GM19035 (cell line): Measurements from ENCODE around the gene DOCK3.
"Not testable (repeated sequence)": the region's sequence is repeated elsewhere in the genome, so short reads cannot be mapped to it uniquely, and the experiment has no call there.

Experiments used
- ATAC-seq: cut with Tn5 transposase; IDR thresholded peaks from one replicate; pipeline ENCODE4 v1.9.1; 2021; ENCODE audit not compliant: unreplicated experiment

DOCK3 gene

DNA sequence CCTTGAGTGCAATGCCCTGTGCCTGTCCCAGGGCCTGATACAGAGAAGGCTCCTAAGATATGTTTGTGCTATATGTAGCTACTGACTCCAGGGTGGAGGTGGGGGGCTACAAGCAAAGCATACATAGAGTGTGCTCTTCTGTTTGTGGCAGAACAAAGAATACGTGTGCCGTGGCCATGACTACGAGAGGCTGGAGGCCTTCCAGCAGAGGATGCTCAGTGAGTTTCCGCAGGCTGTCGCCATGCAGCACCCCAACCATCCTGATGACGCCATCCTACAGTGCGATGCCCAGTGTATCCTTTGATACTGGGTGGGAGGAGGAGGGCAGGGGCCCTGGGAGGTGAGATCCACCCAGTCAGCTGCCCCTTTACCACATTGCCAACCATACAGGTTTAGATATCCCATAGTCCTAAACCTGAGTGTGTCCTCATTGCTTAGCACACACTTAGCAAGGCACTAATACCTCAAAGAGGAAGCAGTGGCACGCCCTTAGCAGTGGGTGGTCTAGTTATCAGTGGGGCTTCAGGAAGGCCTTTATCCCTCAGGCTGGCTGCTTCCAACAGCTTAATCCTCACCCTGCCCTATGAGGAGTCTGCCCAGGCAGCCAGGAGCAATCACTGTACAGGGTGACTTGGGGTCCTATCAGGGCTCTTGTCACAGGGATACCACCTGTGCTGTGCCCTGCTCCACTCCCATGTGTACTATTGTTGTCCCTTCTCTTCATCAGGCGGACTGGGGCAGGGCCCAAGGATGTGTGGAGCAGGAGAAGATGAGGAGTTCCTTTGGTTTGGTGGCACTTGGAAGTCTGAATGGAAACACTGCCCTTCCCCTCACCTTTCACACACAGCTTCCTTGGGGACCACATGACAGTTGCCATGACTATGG, 680.2 kb downstream of the DOCK3 start:
- ATAC-seq, result no peak

DNA sequence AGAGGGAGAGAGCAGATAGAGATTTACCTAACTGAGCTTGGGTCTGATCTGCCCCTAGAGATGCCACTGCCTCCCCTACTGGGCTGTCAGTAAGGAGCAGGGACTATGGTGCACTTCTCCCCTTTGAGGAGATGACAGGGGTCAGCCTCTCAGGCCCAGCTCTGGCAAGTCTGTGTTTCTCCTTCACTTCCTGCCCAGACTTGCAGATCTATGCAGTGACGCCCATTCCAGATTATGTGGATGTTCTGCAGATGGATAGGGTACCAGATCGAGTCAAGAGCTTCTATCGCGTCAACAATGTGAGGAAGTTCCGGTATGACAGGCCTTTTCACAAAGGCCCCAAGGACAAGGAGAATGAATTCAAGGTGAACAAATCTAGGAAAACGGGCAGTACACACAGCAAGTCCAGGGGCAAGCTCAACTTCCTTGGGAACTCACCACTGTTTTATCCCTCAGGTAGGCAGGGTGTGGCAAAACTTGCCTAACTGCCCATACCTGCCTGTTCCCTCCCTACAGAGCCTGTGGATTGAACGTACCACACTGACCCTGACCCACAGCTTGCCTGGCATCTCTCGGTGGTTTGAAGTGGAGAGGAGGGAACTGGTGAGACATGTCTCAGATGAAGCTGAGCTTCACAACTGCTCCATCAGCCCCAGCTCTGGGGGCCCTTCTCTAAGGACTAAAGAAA, 681.3 kb downstream of the DOCK3 start:
- no peak for ATAC-seq

DNA sequence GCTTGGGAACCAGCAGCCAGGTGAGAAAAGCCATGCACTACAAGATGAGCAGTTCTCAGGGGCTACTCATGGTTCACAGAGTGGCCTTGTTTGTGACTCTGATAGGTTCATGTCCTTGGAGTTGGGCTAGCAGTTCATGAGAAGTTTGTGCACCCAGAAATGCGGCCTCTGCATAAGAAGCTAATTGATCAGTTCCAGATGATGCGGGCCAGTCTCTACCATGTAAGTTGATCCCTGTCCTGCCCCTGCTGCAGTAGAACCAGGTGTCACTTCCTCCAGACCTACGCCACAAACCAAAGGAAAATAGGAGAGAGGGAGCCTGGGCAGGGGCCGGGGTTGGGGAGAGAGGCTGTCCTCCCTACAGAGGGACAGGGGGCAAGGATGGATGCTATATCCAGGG, 683.1 kb downstream of the DOCK3 start:
- ATAC-seq, result no peak

DNA sequence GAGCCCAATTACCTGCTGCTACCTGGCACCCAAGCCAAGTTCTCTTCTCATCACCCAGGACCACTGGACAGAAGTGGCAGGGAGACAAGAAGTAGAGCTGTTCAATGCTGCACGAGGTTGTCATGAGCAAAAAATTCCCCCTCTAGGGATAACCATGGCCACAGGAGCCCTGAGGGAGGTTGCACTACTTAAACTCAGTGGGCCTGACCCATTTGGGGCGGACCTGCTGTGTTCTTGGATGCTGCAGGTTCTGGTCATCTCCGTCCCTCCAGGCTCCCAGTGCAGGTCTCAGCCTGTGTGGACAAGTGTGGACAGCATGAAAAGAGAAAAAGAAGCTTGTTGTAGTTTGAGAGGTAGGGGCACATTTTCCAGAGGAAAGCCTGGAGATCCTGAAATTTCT, 684.3 kb downstream of the DOCK3 start:
- no peak for ATAC-seq

DNA sequence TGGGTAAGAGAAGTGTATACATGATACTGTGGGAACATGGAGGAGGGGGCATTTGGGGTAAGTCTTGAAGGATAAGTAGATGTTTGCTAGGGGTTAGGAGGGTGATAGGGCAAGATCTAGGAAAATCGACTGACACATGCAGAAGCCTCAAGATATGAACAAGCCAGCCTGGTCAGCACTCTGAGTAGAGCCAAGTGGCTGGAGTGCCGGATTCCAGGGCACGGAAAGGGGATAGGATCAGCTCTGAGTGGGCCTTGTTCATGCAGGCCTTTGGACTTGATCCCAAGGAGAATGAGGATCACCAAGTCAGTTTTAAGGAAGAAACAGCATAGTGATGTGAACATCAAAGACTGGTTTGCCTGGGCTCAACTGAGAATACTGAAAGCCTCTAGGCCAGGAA, 686.1 kb downstream of the DOCK3 start:
- ATAC-seq, result no peak

DNA sequence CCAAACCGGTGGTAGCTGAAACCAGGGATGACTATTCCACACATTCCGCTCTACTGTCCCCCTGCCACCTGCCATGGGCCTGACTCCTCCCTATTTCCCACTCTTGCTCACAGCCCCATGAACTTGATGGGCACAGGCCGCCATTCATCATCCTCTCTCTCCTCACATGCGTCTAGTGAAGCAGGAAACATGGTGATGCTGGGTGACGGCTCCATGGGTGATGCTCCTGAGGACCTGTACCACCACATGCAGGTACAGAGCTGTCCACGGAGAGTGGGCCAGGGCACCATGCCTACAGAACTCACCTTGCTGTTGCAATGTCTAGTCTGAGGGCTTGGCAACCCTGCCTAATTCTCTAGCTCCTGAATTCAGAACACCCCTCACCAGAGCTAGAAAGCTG, 687.0 kb downstream of the DOCK3 start:
- ATAC-seq, result no peak

DNA sequence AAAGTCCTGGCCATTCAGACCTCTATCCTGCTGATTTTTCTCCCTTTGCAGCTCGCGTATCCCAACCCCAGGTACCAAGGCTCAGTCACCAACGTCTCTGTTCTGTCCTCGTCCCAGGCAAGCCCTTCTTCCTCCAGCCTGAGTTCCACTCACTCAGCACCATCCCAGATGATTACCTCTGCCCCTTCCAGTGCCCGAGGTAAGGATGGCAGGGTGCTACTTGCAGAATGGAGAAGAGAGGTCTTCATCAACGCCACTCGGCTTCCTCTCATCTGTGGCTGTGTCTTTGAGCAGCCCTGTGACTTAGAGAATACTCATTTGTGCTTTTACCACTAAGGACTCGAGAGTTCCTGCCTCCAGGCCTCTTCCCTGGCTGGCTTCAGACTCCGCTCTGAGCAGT, 687.7 kb downstream of the DOCK3 start:
- no peak for ATAC-seq

DNA sequence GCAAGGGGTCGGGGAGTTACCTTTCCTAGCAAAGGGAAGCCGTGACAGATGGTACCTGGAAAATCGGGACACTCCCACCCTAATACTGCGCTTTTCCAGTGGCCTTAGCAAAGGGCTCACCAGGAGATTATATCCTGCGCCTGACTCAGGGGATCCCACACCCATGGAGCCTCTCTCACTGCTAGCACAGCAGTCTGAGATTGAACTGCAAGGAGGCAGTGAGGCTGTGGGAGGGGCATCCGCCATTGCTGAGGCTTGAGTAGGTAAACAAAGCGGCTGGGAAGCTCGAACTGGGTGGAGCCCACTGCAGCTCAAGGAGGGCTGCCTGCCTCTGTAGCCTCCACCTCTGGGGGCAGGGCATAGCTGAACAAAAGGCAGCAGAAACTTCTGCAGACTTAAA, 693.5 kb downstream of the DOCK3 start:
- ATAC-seq, result not testable (repeated sequence)

DNA sequence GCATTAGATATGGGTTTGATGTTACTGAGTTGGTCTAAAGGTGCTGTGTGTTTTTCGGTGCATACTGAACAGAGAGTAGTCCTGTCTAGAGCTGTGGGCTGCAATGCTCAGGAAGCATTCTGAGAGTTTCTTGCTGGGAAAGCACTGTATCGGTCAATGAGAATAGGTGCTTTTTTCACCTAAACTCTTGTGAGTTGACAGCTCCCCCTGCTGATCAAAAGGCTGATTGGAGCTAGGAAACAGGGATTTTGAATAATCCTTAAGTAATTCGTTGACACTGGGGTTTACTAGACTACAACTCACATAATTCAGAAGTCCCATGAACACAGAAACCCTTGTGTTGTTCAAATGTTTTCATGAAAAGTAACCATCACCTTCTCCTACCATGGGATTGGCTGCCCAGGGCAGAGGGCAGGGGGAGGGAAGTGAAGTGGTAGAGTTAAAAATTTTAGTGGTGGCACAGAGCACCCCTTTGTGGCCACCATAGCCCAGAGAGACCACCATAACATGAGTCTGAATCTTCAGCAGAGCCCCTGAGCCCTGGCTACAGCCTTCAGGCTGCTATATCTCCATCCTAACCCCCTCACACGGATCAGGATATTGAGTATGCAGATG, 697.3 kb downstream of the DOCK3 start:
- no peak for ATAC-seq

DNA sequence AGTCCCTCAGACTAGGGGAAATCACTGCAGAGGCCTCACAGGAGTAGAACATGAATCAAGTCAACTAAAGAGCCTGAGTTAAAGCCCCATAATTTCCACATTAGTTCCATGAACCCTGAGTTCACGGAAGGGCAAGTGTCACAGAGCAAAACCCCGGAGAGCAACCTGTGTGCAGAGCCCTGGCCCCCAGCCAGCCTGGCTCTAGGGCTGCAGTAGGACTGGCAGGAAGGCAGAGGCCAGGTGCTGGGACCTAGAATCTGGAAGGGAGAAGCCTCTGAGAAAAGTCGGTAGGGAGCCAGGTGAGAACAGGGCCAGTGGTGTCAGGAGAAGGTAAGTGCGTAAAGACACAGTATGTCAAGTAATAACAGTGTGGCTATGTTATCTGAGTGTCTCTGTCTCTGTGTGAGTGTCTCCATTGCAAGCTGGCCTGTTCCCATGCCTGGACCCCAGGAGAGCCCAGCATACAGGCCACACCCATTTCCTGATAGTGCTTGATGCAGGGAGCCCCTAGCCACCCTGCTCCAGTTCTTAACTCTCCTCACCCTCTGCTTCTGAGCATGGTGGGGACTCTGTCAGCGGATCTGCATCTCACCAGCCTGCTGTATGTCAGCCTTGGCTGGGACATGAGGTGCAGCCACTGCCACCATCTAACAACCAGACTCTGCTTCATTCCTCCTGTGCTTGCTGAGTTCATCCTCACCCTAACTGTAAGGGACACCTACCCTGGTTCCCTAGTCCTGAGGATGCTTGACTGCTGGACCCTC, 699.1 kb downstream of the DOCK3 start:
- no peak for ATAC-seq

DNA sequence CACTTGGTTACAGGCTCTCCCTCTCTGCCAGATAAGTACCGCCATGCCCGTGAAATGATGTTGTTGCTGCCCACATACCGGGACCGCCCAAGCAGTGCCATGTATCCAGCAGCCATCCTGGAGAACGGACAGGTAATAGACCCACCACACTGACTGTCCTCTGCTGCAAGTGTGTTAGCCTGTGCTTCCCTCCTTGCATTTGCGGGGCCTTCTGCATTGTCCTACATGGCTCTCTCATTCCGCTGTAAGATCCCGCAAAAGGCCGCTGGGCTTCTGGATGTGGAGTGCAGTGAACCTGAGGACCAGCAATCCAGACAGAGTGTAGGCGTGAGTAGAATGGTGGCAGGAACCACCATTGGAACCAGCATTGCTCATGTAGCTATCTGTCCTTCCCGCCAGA, 699.7 kb downstream of the DOCK3 start:
- no peak for ATAC-seq

DNA sequence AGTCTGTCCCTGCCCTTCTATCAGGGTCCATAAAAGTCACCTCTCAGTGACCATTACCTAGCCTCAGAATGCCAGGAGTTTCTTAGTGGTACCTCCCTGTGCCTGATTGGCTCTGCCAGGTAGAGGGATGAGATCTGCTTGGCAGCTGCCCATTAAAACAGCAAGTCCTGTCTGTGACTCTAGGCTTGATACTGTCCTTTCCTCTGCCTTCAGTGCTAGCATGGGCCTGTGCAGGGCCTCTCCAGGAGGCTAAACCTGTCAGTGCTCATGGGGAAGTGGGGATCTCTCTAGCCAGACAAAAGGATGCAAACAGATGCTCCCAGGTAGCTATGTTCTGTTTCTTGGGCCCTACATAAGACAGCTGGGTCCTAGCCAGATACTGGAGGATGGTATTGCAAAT, 700.4 kb downstream of the DOCK3 start:
- ATAC-seq, result no peak

DNA sequence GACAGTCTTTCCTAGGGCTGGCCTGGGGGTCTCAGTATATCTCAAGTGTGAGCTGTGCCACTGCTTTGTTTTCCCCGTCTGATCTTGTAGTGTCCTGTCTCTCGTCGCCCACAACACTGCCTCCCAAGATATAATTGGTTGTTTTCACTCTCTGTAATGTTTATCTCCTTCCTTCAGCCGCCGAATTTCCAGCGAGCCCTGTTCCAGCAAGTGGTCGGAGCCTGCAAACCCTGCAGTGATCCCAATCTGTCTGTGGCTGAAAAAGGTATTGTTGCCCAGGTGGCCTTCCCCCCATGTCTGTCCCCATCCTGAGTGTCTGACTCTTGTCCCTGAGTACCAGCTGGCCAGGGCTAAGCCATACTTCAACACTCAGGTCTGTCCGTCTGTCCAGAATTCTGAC, 700.8 kb downstream of the DOCK3 start:
- ATAC-seq, result no peak

DNA sequence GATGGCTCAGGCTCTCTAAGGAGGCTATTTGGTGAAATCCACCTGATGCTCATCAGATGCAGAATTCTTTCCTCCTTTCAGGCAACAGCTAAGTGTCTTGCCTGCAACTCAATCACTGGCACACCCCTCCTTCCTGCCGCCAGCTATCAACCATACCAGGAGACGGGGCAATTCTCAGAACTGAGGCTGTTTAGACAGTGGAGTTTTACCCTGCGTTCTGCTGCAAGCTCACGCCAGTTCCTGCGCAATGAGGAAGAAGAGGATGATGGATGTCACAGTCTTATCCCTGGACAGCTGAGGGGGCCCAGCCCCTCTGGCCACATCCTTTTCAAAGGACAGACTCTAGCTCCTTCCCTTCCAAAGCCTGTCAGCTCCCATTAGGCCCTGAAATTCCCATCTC, 703.3 kb downstream of the DOCK3 start:
- ATAC-seq, result no peak

DNA sequence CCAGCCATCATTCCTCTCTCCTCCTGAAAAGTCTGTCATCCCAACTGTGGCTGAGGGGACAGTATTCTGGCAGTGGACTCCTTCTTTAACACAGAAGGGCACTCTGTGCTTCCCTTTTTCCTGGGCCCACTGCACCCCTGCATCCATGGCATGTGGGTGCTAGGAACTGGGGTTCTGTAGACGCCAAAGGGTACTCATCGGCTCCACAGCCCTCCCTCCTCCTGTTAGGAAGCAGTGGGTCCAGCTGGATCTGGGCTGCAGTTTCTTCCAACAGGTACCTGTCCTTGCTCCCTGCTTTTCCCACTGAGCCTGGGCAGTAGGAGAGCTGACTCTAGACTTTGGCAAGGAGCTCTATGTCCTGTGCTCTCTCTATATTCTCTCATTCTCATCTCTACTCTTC, 704.0 kb downstream of the DOCK3 start:
- ATAC-seq, result no peak

DNA sequence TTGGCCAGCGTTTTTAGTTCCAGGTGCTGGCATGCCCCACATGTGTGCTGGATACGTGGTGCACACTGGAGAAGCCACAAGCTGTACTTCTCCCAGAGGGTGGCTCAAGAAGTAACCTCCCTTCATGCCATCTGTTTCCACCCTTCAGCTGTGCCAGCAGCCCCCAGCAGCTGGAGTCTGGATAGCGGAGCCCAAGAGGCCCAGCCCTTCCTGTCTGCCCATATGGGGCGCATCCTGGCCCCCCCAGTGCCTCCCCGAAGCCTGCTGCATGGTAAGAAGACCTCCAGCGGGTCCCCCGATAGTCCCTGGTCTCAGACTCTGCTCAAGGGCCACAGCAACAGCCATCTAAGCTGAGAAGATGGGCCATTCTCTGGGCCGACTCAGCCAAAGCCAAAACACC, 704.6 kb downstream of the DOCK3 start:
- ATAC-seq, result no peak

DNA sequence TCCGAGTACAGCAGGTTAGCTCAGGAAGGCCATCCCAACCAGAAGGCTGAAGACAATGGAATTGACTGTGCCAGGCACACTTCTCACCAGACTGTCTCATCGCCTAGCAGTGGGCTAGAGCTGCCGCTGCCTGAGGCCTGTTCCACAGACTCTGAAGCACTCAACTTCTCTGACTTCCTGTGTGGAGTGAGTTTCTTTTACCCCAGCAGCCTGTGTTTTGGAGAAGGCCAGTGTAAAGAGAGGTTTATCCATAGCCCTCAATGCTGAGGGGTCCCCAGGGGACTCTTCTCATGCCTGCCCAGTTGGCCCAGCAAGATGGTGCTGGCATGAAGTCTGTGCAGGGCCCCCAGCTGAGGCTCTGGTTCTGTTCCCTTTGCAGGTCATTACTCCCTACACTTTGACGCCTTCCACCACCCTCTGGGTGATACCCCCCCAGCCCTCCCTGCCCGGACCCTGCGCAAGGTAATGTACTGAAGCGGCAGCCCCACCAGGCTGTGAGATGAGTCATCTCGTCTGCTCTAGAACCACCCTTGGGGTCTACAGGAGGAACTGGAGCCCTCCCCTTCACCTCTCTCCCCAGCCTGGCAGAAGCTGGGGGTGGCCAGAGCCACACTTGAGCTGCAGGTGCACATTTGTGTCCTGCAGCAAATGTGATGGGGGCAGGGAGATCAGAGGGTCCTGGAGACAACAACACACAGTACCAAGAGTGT, 705.2 kb downstream of the DOCK3 start:
- ATAC-seq, result no peak

DNA sequence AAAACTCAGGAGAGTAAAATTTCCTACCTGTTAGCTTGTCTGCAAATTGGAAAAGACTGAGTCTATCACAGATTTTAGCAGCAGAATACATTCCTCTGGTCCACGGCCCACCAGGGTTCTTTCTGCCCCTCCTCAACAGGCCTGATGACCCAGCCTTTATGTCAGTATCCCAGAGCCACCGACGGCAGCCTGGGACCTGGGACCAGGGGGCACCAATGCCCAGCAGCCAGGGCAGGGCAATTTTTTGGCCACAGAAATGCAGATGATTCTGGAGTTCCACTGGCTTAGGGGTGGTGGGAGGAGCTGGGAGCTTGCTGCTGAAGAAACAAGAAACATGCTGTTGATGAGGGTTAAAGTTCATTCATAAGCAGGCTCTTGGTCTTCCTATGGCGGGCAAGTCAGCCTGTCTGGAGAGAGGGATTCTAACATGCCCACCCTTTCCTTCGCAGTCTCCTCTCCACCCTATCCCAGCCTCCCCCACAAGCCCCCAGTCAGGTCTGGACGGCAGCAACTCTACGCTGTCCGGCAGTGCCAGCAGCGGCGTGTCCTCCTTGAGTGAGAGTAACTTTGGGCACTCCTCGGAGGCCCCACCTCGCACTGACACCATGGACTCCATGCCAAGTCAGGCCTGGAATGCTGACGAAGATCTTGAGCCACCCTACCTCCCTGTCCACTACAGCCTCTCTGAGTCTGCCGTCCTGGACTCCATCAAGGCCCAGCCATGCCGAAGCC, 706.0 kb downstream of the DOCK3 start:
- ATAC-seq, result no peak

DNA sequence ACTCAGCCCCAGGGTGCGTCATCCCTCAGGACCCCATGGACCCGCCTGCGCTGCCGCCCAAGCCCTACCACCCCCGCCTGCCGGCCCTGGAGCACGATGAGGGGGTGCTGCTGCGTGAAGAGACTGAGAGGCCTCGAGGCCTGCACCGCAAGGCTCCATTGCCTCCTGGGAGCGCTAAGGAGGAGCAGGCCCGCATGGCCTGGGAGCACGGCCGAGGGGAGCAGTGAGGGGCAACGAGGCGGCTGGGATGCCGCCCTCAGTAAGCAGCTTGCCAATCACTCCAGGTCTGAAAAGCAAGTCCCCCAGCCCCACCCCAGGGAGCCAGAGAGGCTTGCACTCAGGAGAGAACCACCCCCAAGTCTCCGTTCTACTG, 706.6 kb downstream of the DOCK3 start:
- no peak for ATAC-seq

DNA sequence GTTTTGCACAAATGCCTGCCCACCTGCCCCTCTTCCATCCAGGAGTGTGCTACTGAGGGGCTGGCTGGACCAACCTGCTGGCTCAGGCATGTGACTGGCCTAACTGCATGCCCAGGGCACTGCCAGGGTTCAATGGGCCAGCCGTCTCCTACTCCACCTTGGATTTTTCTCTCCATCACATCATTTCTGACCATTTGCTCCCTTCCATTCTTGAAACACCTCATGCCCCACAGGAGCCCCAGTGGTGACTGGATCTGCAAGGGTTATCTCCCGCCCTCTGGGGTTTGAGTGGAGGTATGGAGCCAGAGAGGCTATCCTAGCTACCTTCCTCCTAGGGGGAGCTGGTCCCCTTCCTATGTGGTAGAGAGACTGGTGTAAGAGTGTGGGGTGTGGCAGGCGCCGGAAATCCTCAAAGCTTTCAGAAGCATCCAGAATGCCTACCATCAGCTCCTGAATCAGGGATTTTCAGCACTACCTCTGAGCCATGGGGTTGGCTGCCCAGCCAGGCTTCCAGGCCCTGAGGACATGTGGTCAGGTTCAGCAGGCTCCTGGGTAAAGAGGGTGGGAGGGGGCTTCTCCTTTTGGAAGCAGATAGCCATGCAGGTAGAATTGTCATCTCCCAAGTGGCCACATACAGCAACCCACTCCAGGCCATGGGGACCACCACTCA, 707.5 kb downstream of the DOCK3 start:
- no peak for ATAC-seq
